Suppressor macrophage treated with lipopolysaccharide for 1 hour (primary cell): ENCODE measurements around the gene COX4I2.
A peak's percentile ranks its signal among the peaks of the same experiment; 100 is the strongest.
"Not testable (repeated sequence)": the region's sequence is repeated elsewhere in the genome, so short reads cannot be mapped to it uniquely, and the experiment has no call there.

ENCODE experiments used
- DNase-seq, 3 donors: peaks; one replicate each; pipeline ENCODE4 v3.0.0-alpha.2; 2020 to 2022

Gene COX4I2

GRCh38 chr20:31637660-31638059 is at the start of gene COX4I2:
TSS of gene COX4I2 (plus strand) at chr20:31637912. CDS start at chr20:31639018, 1,106 bp downstream.
- no peak for DNase-seq

- no peak for DNase-seq
Measured at GRCh38 chr20:31590717-31591225, 46.9 kb upstream of the COX4I2 start.

GRCh38 chr20:31593221-31594001 is 44.3 kb upstream of the COX4I2 start:
- no peak for DNase-seq

- no peak for DNase-seq
Measured at GRCh38 chr20:31594002-31594557, 43.6 kb upstream of the COX4I2 start.

- DNase-seq = no peak
Measured at GRCh38 chr20:31594558-31595379, 42.9 kb upstream of the COX4I2 start.

- no peak for DNase-seq
Measured at GRCh38 chr20:31595380-31595653, 42.4 kb upstream of the COX4I2 start.

- no peak for DNase-seq
Measured at GRCh38 chr20:31595654-31596411, 41.9 kb upstream of the COX4I2 start.

GRCh38 chr20:31596412-31596715 is 41.3 kb upstream of the COX4I2 start:
- DNase-seq = not testable (repeated sequence)

GRCh38 chr20:31596831-31597480 is 40.8 kb upstream of the COX4I2 start:
- DNase-seq = no peak

GRCh38 chr20:31597481-31597855 is 40.2 kb upstream of the COX4I2 start:
- DNase-seq = no peak

GRCh38 chr20:31602431-31602778 is 35.3 kb upstream of the COX4I2 start:
- DNase-seq = no peak

GRCh38 chr20:31602779-31603441 is 34.8 kb upstream of the COX4I2 start:
- DNase-seq = no peak

- peak; percentile 89 to 93 (median 93) for DNase-seq
Measured at GRCh38 chr20:31603822-31604566, 33.7 kb upstream of the COX4I2 start.

GRCh38 chr20:31604567-31605030 is 33.1 kb upstream of the COX4I2 start:
- peak in 1 of 3 donors; percentile 14 for DNase-seq

GRCh38 chr20:31605031-31605901 is 32.4 kb upstream of the COX4I2 start, which contains the start of gene ID1:
TSS of gene ID1 (plus strand) at chr20:31605289. CDS start at chr20:31605388, 99 bp downstream.
- peak; percentile 95 to 97 (median 97) for DNase-seq

GRCh38 chr20:31605902-31606803 is 31.6 kb upstream of the COX4I2 start:
- peak in 2 of 3 donors; percentile 24 to 25 for DNase-seq

- DNase-seq = no peak
Measured at GRCh38 chr20:31606804-31607639, 30.7 kb upstream of the COX4I2 start.

- no peak for DNase-seq
Measured at GRCh38 chr20:31607640-31608250, 30.0 kb upstream of the COX4I2 start.
